SU-DHL-6 (cell line): Measurements from ENCODE around the gene FHIP1B.

ENCODE experiments used
- H2AFZ ChIP-seq: fragments of 200-600 bp; sonication (generic); 2 replicates; pipeline ENCODE4 v1.6.1; 2014; ENCODE audit warnings: low read depth, mild to moderate bottlenecking, moderate library complexity, mixed read lengths, antibody characterized with exemption, low read length; ENCODE audit not compliant: severe bottlenecking
- H3F3A ChIP-seq: fragments of 200-600 bp; shearing (Covaris generic); 2 replicates; pipeline ENCODE4 v1.6.0; 2016; ENCODE audit warnings: antibody characterized with exemption, mild to moderate bottlenecking; ENCODE audit not compliant: insufficient read depth
- H3K27ac ChIP-seq: fragments of 200-600 bp; sonication (generic); 2 replicates; pipeline ENCODE4 v1.5.1; 2016; ENCODE audit warnings: low read depth, mild to moderate bottlenecking, low read length, moderate library complexity, mixed read lengths
- H3K27me3 ChIP-seq: fragments of 200-600 bp; sonication (generic), shearing (Covaris generic); 2 replicates; pipeline ENCODE4 v1.6.0; 2014; ENCODE audit warnings: mild to moderate bottlenecking, low read length
- H3K36me3 ChIP-seq: fragments of 200-600 bp; sonication (generic); 2 replicates; pipeline ENCODE4 v1.6.1; 2014; ENCODE audit warnings: mild to moderate bottlenecking, low read length, mixed read lengths
- H3K4me2 ChIP-seq: fragments of 300-600, 200-600 bp; shearing (Covaris generic), sonication (generic); 2 replicates; pipeline ENCODE4 v1.6.0; 2014; ENCODE audit warnings: low read length, low read depth, mild to moderate bottlenecking; ENCODE audit not compliant: poor library complexity, severe bottlenecking
- H3K4me3 ChIP-seq: fragments of 200-600 bp; sonication (generic); 2 replicates; pipeline ENCODE4 v1.5.1; 2014; ENCODE audit warnings: antibody characterized with exemption, low read length, mild to moderate bottlenecking, mixed read lengths; ENCODE audit not compliant: insufficient read depth, poor library complexity, severe bottlenecking
- H3K79me2 ChIP-seq: fragments of 200-600 bp; sonication (generic); 2 replicates; pipeline ENCODE4 v1.6.1; 2014; ENCODE audit warnings: mild to moderate bottlenecking, low read length, moderate library complexity; ENCODE audit not compliant: insufficient read depth
- H3K9ac ChIP-seq: fragments of 200-600 bp; sonication (generic); 2 replicates; pipeline ENCODE4 v1.7.0; 2014; ENCODE audit warnings: mild to moderate bottlenecking, low read length
- H3K9me2 ChIP-seq: fragments of 200-600 bp; sonication (generic); replicated peaks from 2 replicates; pipeline ENCODE4 v1.6.1; 2014; ENCODE audit warnings: low read length; ENCODE audit not compliant: insufficient read depth
- H3K9me3 ChIP-seq: fragments of 200-600 bp; sonication (generic); 2 replicates; pipeline ENCODE4 v1.6.1; 2014; ENCODE audit warnings: low read length, mixed read lengths; ENCODE audit not compliant: insufficient read depth
- H4K20me1 ChIP-seq: fragments of 200-600 bp; sonication (generic); 2 replicates; pipeline ENCODE4 v1.6.1; 2014; ENCODE audit warnings: low read depth, mild to moderate bottlenecking, antibody characterized with exemption, low read length, moderate library complexity, mixed read lengths
- CTCF ChIP-seq: fragments of 200-600 bp; sonication (generic); IDR thresholded peaks from one replicate; pipeline ENCODE4 v1.5.1; 2017; ENCODE audit warnings: antibody characterized with exemption, mild to moderate bottlenecking, low read length, moderate library complexity; ENCODE audit not compliant: insufficient read depth, poor library complexity, severe bottlenecking
- EZH2phosphoT487 ChIP-seq: fragments of 200-600 bp; sonication (generic), shearing (Covaris generic); conservative IDR thresholded peaks from 2 replicates; pipeline ENCODE4 v1.6.1; 2018; ENCODE audit warnings: mild to moderate bottlenecking, antibody characterized with exemption, low read length, moderate library complexity, mixed read lengths

FHIP1B gene

GRCh38 chr11:6258571-6259081 is 24.2 kb upstream of the FHIP1B start:
- Histone ChIP-seq H3K9me3 (no peaks in the 10 kb centered on the region), H3K4me3 (no peak overlapping the region), H3K4me2 (no peak overlapping the region), H3K9ac (no peak overlapping the region), H3K79me2 (no peaks in the 10 kb centered on the region), H3K27me3 (no peaks in the 10 kb centered on the region), H3F3A (no peaks in the 10 kb centered on the region), H4K20me1 (no peaks in the 10 kb centered on the region), H3K27ac (no peak overlapping the region), H3K9me2 (no peaks in the 10 kb centered on the region), H3K36me3 (no peaks in the 10 kb centered on the region), H2AFZ (no peak overlapping the region)
- no peak for TF ChIP-seq EZH2phosphoT487
- TF ChIP-seq CTCF = no peak

DNA sequence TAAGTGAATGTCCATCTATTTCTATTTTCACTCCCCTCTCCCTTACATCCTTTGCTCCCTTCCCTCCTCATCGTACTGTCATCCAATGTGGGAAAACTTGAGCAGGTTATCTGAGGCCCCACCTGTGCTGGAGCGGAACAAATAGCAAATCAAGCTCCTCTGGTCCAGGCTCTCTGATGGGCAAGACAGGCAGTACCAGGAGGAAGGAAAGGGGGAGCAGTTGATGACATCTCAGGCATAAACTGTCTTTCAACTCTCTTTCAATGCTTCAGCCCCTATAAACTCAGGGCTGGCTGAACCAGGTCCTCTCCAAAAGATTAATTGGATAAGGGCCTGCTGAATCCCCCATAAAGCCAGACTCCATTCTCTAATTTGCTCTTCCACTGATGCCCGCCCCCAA is 23.7 kb upstream of the FHIP1B start:
- Histone ChIP-seq H3K27ac (no peak overlapping the region), H3F3A (no peaks in the 10 kb centered on the region), H3K9me2 (no peaks in the 10 kb centered on the region), H3K79me2 (no peaks in the 10 kb centered on the region), H3K36me3 (no peaks in the 10 kb centered on the region), H3K27me3 (no peaks in the 10 kb centered on the region), H4K20me1 (no peaks in the 10 kb centered on the region), H3K4me2 (no peak overlapping the region), H2AFZ (no peak overlapping the region), H3K9ac (no peak overlapping the region), H3K4me3 (no peak overlapping the region), H3K9me3 (no peaks in the 10 kb centered on the region)
- TF ChIP-seq EZH2phosphoT487 (no peak), CTCF (no peak)

DNA sequence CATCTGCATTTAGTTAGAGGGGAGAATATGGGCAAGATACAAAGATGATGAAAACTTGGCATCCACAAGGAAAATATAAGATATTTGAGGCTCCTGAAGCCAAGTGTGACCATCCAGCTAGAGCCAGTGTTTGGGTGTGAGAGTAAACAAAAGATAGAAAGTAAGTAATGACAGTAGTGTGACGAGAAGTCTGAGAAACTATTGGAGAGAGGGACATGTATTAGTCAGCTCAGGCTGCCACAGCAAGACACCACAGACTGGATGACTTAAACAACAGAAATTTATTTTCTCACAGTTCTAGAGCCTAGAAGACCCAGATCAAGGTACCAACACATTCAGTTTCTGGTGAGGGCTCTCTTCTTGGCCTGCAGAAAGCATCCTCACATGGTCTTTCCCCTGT is 18.8 kb upstream of the FHIP1B start:
- Histone ChIP-seq H3K9me2 (no peaks in the 10 kb centered on the region), H3K9me3 (no peaks in the 10 kb centered on the region), H3K9ac (no peak overlapping the region), H4K20me1 (no peaks in the 10 kb centered on the region), H3K36me3 (no peaks in the 10 kb centered on the region), H3K4me3 (no peak overlapping the region), H3K27me3 (no peaks in the 10 kb centered on the region), H3K4me2 (no peak overlapping the region), H3F3A (no peaks in the 10 kb centered on the region), H3K27ac (no peak overlapping the region), H3K79me2 (no peaks in the 10 kb centered on the region), H2AFZ (no peak overlapping the region)
- no peak for TF ChIP-seq EZH2phosphoT487

DNA sequence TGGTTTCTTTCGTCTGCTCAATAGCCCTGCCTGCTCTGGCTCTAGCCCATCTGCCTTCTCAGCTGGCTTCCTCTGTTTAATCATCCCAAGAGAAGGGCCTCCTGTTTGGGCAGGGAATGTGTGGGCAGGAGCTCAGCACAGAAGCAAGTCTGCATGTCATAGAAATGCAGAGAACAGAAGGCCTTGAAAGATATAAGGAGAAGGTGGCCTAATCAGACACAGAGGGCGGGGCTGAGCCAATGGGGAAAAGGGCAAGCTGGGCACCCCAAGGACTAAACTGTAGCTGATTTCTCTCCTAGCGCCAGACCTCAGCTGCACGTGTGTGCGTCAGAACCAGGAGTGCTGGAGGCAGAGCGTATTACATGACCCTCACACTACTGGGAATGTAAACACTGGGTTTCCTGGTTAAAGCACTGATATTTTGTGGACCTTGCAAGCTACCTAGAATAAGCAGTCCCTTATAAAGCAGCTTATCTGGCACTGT is 17.6 kb upstream of the FHIP1B start:
- Histone ChIP-seq H3K36me3 (no peaks in the 10 kb centered on the region), H3K9me3 (no peaks in the 10 kb centered on the region), H3K9me2 (no peaks in the 10 kb centered on the region), H3K79me2 (no peaks in the 10 kb centered on the region), H3K27ac (no peak overlapping the region), H4K20me1 (no peaks in the 10 kb centered on the region), H3K27me3 (no peaks in the 10 kb centered on the region), H3K4me3 (no peak overlapping the region), H3F3A (no peaks in the 10 kb centered on the region), H2AFZ (no peak overlapping the region), H3K4me2 (no peak overlapping the region), H3K9ac (no peak overlapping the region)
- TF ChIP-seq EZH2phosphoT487 (no peak), CTCF (no peak)
